ENCODE results near the gene SSC5D. TPM values are rescaled to one million over a fixed set of nuclear protein-coding genes. Genes with fewer than 3 reads are reported as not detected.

The SSC5D gene
- total RNA-seq, 1 experiment from 2014 or later = 1.5 TPM

GRCh38 chr19:55446060-55446459 lies 42.2 kb upstream of the SSC5D start:
- intact Hi-C loops (cut with micrococcal nuclease) = loop anchor here (10.0 kb wide), 1 partner anchor 231 kb away; no protein-coding TSS in a partner anchor
- no peaks in the 10 kb centered on the region for H4K20me1 ChIP-seq (ENCODE audit: insufficient read depth)
- BruUV-seq (replicated peaks) = no TSS peak
- no peak overlapping the region for H3K4me3 ChIP-seq (replicated peaks in 1 of 2; ENCODE audit: low read depth in 1 of 2, low read length in 2 of 2)
- H3K9me3 ChIP-seq (ENCODE audit: control insufficient read depth in 1 of 2, insufficient read depth in 1 of 2, low read depth in 1 of 2, low read length in 2 of 2) = no peaks in the 10 kb centered on the region
- CTCF ChIA-PET = no interaction called here
- H3K36me3 ChIP-seq (ENCODE audit: control insufficient read depth in 1 of 2, insufficient read depth in 2 of 2, low read length in 2 of 2) = no peaks in the 10 kb centered on the region
- no peak for DNase-seq (ENCODE audit: low read depth, low spot score)
- H3K4me2 ChIP-seq (ENCODE audit: low read length) = no peak overlapping the region
- no peaks in the 10 kb centered on the region for H3K9me2 ChIP-seq (ENCODE audit: insufficient read depth)
- peaks cover 0 to 10% of the 10 kb centered on the region in 2 experiments; a peak in 2 of 4 replicates for H3K4me1 ChIP-seq (ENCODE audit: control insufficient read depth in 1 of 2, insufficient read depth in 2 of 2, low read length in 2 of 2)
- no peaks in the 10 kb centered on the region for H3K79me2 ChIP-seq (ENCODE audit: insufficient read depth, low read length)
- TF ChIP-seq CEBPB (IDR thresholded peaks at IDR 0.05; ENCODE audit: low read depth) (no peak), CTCF (IDR thresholded peaks at IDR 0.05 in 2 of 3, conservative IDR thresholded peaks at IDR 0.05 in 1 of 3; ENCODE audit: borderline replicate concordance in 1 of 3, insufficient read depth in 1 of 3, low read depth in 2 of 3, low read length in 2 of 3) (no peak), FOSL1 (IDR thresholded peaks at IDR 0.05; ENCODE audit: low read depth) (no peak), SIN3A (IDR thresholded peaks at IDR 0.05; ENCODE audit: low read depth) (no peak), EGR1 (IDR thresholded peaks at IDR 0.05; ENCODE audit: low read depth) (no peak), CBX3 (IDR thresholded peaks at IDR 0.05; ENCODE audit: low read depth) (no peak), POLR2A (IDR thresholded peaks at IDR 0.05; ENCODE audit: borderline replicate concordance, extremely low read depth, insufficient read depth, insufficient read length) (no peak), EZH2 (IDR thresholded peaks at IDR 0.05) (no peak), ATF3 (IDR thresholded peaks at IDR 0.05) (no peak), YY1 (IDR thresholded peaks at IDR 0.05; ENCODE audit: extremely low read depth, insufficient replicate concordance, low read depth, low read length) (no peak), ZFX (IDR thresholded peaks at IDR 0.05) (no peak)
- no peak overlapping the region for H3K9ac ChIP-seq (ENCODE audit: low read length)
- no peak overlapping the region for H3K27ac ChIP-seq (ENCODE audit: low read depth, low read length)
- H3K27me3 ChIP-seq (ENCODE audit: insufficient read depth, low read length) = peaks cover 19% of the 10 kb centered on the region; the same call in 1 of the 2 replicates
- no peak overlapping the region for H2AFZ ChIP-seq (ENCODE audit: low read depth, low read length, poor library complexity, severe bottlenecking)
- POLR2A ChIA-PET = no interaction called here
- RAD21 ChIA-PET (ENCODE audit: low non-redundant PET in 1 of 2, low total read pairs in 2 of 2, uncharacterized antibody in 2 of 2, unreplicated experiment in 2 of 2) = no interaction called here
- no peak for ATAC-seq
